Measurements from ENCODE around the gene POLR1D.

Gene POLR1D

DNA sequence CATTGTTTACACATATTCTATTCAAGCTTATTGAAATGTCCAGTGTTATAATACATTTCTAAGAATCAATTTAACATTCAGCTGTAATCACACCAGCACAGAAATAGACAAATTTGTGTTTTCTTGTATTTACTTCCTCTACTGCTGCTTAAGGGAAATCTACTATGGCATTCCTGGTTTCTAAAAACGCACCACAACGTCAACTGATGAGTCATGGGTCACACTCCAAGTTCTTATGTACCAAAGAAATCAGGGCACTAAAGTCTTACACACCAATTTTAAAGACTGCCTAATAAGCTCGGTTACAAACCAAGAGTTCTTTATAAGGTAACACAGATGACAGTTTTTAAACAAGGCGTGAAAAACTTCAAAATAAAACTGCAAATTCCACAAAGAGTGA is 14.6 kb upstream of the POLR1D start:
- DNase-seq (ENCODE audit: low read depth), result peak; percentile 44
- H3K4me3 ChIP-seq (ENCODE audit: control insufficient read depth, low read depth, low read length), result no peak overlapping the region
- TF ChIP-seq CTCF (IDR thresholded peaks at IDR 0.05; ENCODE audit: control insufficient read depth, insufficient read depth, low read depth, low read length, missing control alignments), result no peak

DNA sequence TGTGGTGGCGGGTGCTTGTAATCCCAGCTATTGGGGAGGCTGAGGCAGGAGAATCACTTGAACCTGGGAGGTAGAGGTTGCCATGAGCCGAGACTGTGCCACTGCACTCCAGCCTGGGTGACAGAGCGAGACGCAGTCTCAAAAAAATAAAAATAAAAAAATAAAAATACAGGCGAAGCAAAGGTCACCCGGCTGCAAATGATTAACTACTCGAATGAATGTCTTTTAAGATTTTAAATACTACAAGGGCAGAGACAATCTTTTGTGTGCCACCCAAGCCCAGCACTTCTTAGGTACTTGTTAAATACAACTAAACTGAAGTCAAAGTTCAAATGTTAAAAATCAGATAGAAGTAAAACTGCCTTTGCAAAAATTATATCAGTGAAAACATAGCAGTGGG is 8.1 kb upstream of the POLR1D start:
- no peak overlapping the region for H3K4me3 ChIP-seq (ENCODE audit: control insufficient read depth, low read depth, low read length)
- DNase-seq (ENCODE audit: low read depth), result no peak
- no peak for TF ChIP-seq CTCF (IDR thresholded peaks at IDR 0.05; ENCODE audit: control insufficient read depth, insufficient read depth, low read depth, low read length, missing control alignments)

- no peak overlapping the region for H3K4me3 ChIP-seq (ENCODE audit: control insufficient read depth, low read depth, low read length)
- no peak for TF ChIP-seq CTCF (IDR thresholded peaks at IDR 0.05; ENCODE audit: control insufficient read depth, insufficient read depth, low read depth, low read length, missing control alignments)
- no peak for DNase-seq (ENCODE audit: low read depth)
Measured at GRCh38 chr13:27617881-27618321, 3.8 kb upstream of the POLR1D start.

GRCh38 chr13:27619093-27619727 is 2.5 kb upstream of the POLR1D start:
- no peak for DNase-seq (ENCODE audit: low read depth)
- H3K4me3 ChIP-seq (ENCODE audit: control insufficient read depth, low read depth, low read length), result peak overlapping the region; percentile 53
- no peak for TF ChIP-seq CTCF (IDR thresholded peaks at IDR 0.05; ENCODE audit: control insufficient read depth, insufficient read depth, low read depth, low read length, missing control alignments)

- DNase-seq (ENCODE audit: low read depth), result no peak
Measured at GRCh38 chr13:27619728-27620376, 1.8 kb upstream of the POLR1D start.

More at GRCh38 chr13:27619728-27620376, 1.8 kb upstream of the POLR1D start:
- peak overlapping the region; percentile 53 for H3K4me3 ChIP-seq (ENCODE audit: control insufficient read depth, low read depth, low read length)
- peak; percentile 29 for TF ChIP-seq CTCF (IDR thresholded peaks at IDR 0.05; ENCODE audit: control insufficient read depth, insufficient read depth, low read depth, low read length, missing control alignments)
